GM18858 (cell line): ENCODE measurements around the gene PTMA.

Experiments
- ATAC-seq: cut with Tn5 transposase; IDR thresholded peaks from one replicate; pipeline ENCODE4 v1.9.1; 2021; ENCODE audit not compliant: unreplicated experiment

The PTMA gene

GRCh38 chr2:231674587-231675338 is 33.6 kb upstream of the PTMA start:
- peak; percentile 27 for ATAC-seq

GRCh38 chr2:231676243-231676642 is 32.1 kb upstream of the PTMA start:
- no peak for ATAC-seq

- no peak for ATAC-seq
Measured at GRCh38 chr2:231677632-231678104, 30.7 kb upstream of the PTMA start.

- ATAC-seq = no peak
Measured at GRCh38 chr2:231679908-231680284, 28.4 kb upstream of the PTMA start.

GRCh38 chr2:231680285-231680991 is 27.9 kb upstream of the PTMA start:
- ATAC-seq = no peak

- no peak for ATAC-seq
Measured at GRCh38 chr2:231680992-231681852, 27.1 kb upstream of the PTMA start.

- ATAC-seq = no peak
Measured at GRCh38 chr2:231682603-231683291, 25.6 kb upstream of the PTMA start.

- ATAC-seq = no peak
Measured at GRCh38 chr2:231683292-231684235, 24.8 kb upstream of the PTMA start.

GRCh38 chr2:231684314-231685223 is 23.8 kb upstream of the PTMA start:
- ATAC-seq = no peak

- ATAC-seq = no peak
Measured at GRCh38 chr2:231685349-231686191, 22.8 kb upstream of the PTMA start.

GRCh38 chr2:231686192-231687100 is 21.9 kb upstream of the PTMA start:
- no peak for ATAC-seq

GRCh38 chr2:231687133-231687852 is 21.0 kb upstream of the PTMA start:
- no peak for ATAC-seq

- no peak for ATAC-seq
Measured at GRCh38 chr2:231687961-231688360, 20.4 kb upstream of the PTMA start.

- ATAC-seq = no peak
Measured at GRCh38 chr2:231688719-231689118, 19.6 kb upstream of the PTMA start.

- no peak for ATAC-seq
Measured at GRCh38 chr2:231689124-231689893, 19.0 kb upstream of the PTMA start.
